Right ventricle myocardium superior (tissue), 1 donor: ENCODE measurements around the gene SLC45A2. TPM values are rescaled to one million over a fixed set of nuclear protein-coding genes. Genes with fewer than 3 reads are reported as not detected.
"Not testable (repeated sequence)": the region's sequence is repeated elsewhere in the genome, so short reads cannot be mapped to it uniquely, and the experiment has no call there.

Experiments used
- ATAC-seq: fragments of 200-7000 bp; cut with Tn5 transposase; one replicate; pipeline ENCODE4 v1.9.1; 2020; ENCODE audit warnings: mild to moderate bottlenecking; ENCODE audit not compliant: poor library complexity
- DNase-seq: peaks from one replicate; pipeline ENCODE4 v3.0.0-alpha.2; 2020
- intact Hi-C: fragments of 100-400 bp; cut with DNase I; formaldehyde crosslinking; loops from one replicate; pipeline ENCODE4 v1.11.2; 2022
- total RNA-seq: library from RNA; stranded (reverse); fragmentation: NEBNext Ultra II Directional; extraction: Animal tissue kit (Norgen Biotek cat#: 25700); gene quantifications from one replicate; pipeline ENCODE4 v1.2.1, GENCODE V29; 2021
- donor health status: DM: no; HTN: yes; CAD: no; lungs with severe emphysema.

Gene SLC45A2
- total RNA-seq, 1 donor from 2014 or later, result not detected

GRCh38 chr5:33976307-33976706 lies 8.2 kb downstream of the SLC45A2 start:
- intact Hi-C loops, result no loop called here
- ATAC-seq, result no peak
- no peak for DNase-seq

GRCh38 chr5:33975852-33976251 lies 8.6 kb downstream of the SLC45A2 start:
- intact Hi-C loops, result no loop called here
- ATAC-seq, result no peak
- DNase-seq, result no peak

GRCh38 chr5:33973271-33973670 lies 11.2 kb downstream of the SLC45A2 start:
- intact Hi-C loops, result no loop called here
- ATAC-seq, result no peak
- no peak for DNase-seq

- peak; percentile 76 for ATAC-seq
- peak; percentile 33 for DNase-seq
- intact Hi-C loops, result loop anchor here (10.0 kb wide), 1 partner anchor 535 kb away; no protein-coding TSS in a partner anchor
These were observed 14.7 kb downstream of the SLC45A2 start for GRCh38 chr5:33969572-33970452.

DNA sequence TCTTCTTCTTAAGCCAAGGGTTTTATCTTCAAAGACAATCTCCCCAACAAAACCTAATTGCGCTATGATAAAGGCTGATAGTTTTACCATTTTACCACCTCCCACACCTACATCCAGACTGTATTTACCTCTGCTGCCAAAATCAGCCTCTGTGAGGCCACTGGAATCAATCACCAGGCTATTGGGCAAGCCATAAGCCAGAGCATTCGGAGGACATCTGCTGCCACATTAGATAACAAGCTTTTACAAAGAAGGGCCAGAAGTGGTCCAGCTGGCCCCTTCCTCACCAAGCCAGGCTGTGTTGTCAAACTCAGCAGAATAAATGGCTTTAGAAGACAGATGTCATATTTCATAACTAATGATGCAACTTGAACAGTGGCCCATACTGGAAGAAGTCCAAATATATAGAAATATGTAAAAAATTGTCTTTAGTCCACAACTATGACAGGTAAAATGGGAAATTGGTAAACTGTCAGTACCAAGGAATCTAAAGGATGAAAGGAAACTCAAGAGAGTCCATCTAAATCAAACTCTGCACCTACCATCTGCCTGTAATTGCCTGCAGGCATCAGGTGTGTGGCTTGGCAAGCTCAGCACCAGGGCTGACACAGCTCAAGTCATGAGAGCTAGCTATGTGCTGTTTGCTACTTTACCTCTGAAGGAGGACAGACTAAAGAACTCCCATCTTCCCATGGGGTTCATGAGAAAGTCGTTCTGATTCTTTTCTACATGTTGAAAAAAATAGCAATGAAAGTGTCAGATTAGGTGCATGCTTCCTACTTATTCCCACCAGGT lies 16.1 kb downstream of the SLC45A2 start:
- ATAC-seq (peak; percentile 48), DNase-seq (no peak)
- intact Hi-C loops, result loop anchor here (10.0 kb wide), 1 partner anchor 534 kb away; no protein-coding TSS in a partner anchor

GRCh38 chr5:33966805-33967204 lies 17.7 kb downstream of the SLC45A2 start:
- DNase-seq (no peak), ATAC-seq (no peak)
- intact Hi-C loops, result loop anchor here (10.0 kb wide), 1 partner anchor 532 kb away; no protein-coding TSS in a partner anchor

GRCh38 chr5:33964132-33964700 lies 20.3 kb downstream of the SLC45A2 start:
- ATAC-seq (no peak), DNase-seq (no peak)
- intact Hi-C loops, result loop anchor here (10.0 kb wide), 1 partner anchor 529 kb away; no protein-coding TSS in a partner anchor

DNA sequence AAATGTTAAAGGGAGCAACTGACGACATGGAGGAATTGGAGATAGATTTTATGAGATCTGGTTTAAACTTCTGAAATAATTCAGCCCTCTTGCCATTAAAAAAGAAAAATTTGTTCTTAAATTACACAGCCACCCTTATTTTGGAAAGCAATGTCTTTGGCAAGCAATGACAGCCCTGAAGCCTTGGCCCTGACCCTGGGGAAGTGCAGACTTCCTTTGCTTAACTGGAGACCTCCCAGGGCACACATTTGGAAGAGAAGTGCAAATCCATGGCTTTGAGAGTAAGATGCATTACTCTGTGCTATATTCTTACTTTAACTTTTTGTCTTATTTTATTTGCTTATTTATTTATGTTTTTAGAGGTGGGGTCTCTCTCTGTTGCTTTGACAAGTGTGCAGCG lies 26.3 kb downstream of the SLC45A2 start:
- ATAC-seq, result no peak
- intact Hi-C loops, result no loop called here
- DNase-seq, result no peak

- intact Hi-C loops, result no loop called here
- DNase-seq (no peak), ATAC-seq (no peak)
These were observed 26.8 kb downstream of the SLC45A2 start for GRCh38 chr5:33957577-33958150.

DNA sequence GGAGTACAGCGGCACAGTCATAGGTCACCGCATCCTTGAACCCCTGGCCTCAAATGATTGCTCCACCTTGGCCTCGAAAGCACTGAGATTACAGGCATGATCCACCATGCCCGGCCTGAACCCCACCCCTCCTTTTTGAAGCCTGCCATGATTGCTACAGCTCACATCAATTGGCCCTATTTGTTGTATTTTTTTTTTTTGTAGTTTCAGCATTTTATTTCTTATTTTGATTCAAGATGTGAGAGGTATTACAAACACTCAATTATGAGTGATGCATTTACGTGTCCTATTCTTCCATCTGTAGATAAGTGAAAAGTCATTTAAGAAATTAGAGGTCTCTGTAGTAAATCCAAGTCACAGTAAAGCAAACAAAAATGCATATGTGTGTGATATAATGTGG lies 32.3 kb downstream of the SLC45A2 start:
- intact Hi-C loops, ATAC-seq, DNase-seq: not testable (repeated sequence)

DNA sequence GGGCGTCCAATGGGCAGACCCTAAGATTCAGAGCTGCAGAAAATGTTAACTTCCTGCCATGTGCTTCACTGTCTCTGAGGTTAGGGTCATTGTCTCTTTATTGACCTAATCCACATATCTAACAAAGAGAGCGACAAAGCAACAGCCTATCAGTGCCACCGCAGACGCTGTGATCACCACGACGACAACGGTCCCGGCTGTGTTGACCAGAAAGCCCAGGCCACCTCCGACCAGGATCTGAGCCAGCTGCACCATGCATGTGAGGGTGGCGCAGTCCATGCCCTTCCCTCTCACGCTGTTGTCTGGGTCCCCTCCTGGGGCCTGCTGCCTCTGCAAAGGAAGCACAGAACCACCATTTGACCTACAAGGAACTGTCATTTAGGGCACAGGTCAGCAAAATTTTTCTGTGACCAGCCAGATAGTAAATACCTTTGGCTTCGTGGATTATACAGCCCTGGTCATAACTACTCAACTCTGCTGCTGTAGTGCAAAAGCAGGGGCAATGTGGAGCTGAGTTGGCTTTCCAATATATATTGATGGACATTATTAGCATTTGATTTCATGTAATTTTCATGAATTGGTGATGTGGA lies 39.9 kb downstream of the SLC45A2 start:
- intact Hi-C loops, result no loop called here
- DNase-seq, result no peak
- ATAC-seq, result no peak

DNA sequence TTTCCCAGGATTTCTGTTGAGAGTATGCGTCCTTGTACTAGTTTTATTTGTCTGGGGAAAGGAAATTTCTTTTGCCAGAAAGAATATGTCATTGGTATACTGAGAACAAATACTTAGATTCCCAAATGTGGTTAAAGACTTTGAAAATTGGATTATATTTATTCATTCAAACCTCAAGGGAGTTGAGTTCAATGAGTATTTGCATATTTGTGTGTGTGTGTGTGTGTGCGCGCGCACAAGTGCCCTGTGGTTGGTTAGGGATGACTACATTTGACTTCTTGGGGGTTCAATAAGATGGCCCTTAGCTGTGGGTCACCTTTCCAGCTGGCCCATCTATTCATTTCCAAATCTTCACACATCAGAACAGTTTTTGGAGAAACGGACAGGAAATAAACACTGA lies 43.4 kb downstream of the SLC45A2 start:
- intact Hi-C loops, result no loop called here
- DNase-seq (no peak), ATAC-seq (no peak)

DNA sequence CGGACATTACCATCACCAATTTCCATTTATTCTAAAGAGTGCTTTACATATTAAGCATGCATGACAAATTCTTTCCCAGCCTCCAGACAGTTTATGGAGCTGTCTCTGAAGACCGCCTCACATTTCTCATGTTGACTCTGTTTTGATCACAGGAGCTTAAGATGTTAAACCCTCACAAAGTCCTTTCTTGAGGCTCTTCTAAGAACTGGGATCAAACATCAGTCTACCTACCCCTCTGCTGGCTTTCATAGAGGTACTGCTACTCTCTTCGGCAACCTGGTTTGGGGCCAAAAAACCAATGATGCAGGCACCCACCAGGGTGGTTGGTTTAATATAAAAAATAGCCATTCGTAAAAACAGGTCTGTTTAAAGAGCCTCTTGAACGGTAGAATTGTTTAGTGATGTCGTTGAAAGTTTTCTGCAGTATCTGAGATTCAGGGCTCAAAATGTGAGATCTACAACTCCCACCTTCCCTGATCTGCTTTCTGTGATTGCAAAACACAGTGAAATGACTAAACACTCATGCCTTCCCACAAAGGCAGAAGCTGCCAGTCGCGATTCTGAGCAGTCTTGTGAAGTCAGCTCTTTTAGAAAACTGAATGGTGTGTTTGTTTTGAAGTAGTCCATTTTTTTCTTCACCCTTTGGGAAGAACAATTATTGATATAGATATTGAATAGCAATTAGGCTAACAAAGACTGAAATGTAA lies 44.8 kb downstream of the SLC45A2 start:
- intact Hi-C loops, result no loop called here
- DNase-seq, result no peak
- no peak for ATAC-seq

DNA sequence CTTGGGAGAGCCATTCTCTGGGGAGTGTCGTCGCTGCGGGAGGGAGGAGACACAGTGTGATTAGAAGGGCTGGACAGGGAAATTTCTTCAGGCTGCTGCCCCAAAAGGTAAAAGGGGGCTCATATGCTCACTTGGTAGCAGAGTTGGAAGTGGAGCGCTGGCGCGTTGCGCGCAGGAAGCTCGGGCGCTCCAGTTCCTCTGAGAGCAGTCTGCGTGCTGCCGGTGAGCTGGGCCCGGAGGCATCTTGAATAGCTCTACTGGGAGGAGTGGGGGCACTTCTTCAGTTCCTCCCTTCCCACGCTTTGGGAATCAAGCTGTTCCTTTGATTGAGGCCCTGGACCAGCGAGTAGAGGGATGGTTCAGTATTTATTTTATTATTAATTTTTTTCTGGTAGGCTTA lies 45.6 kb downstream of the SLC45A2 start:
- ATAC-seq (no peak), DNase-seq (no peak)
- intact Hi-C loops, result no loop called here

DNA sequence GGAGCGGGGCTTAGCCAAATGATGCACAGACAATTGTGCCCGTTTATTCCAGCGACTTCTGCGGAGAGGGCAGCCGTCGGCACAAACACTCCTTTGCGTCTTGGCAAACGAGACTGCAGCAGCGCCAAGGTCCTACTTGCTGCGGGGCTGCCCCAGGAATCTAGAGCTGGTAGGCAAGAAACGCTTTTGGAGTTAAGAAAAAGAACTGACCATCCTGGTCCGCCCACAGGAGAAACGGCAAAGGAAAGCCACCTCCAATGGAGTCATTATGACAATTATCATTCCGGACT lies 46.0 kb downstream of the SLC45A2 start:
- DNase-seq, result no peak
- ATAC-seq, result no peak
- intact Hi-C loops, result no loop called here

GRCh38 chr5:33937707-33938506 lies 46.6 kb downstream of the SLC45A2 start:
- intact Hi-C loops, result no loop called here
- ATAC-seq (no peak), DNase-seq (no peak)

GRCh38 chr5:33937017-33937706 lies 47.3 kb downstream of the SLC45A2 start:
- no peak for ATAC-seq
- DNase-seq, result peak; percentile 32
- intact Hi-C loops, result no loop called here
